ENCODE results near the gene C20orf204. TPM values are rescaled to one million over a fixed set of nuclear protein-coding genes. Genes with fewer than 3 reads are reported as not detected.

C20orf204 gene
- total and polyA plus RNA-seq, 2 of the 8 experiments (the other 6 are each of a cell fraction or from before 2014, with no cell fraction given): 0.39 to 0.52 TPM

GRCh38 chr20:64056889-64057627, 21.1 kb downstream of the C20orf204 start:
- Histone ChIP-seq H4K8ac (ENCODE audit: extremely low read depth, insufficient read depth, low read length) (peak overlapping the region; percentile 82; the same call in 1 of the 2 replicates), H4K20me1 (replicated peaks in 1 of 2; ENCODE audit: control insufficient read depth in 1 of 2, insufficient read depth in 2 of 2, low read length in 2 of 2) (no peaks in the 10 kb centered on the region), H3K23me2 (ENCODE audit: low read depth, low read length) (no peaks in the 10 kb centered on the region), H3K18ac (ENCODE audit: extremely low read depth, low read length) (peak overlapping the region; percentile 62; the same call in 1 of the 2 replicates), H3K9ac (replicated peaks in 1 of 4; ENCODE audit: extremely low read depth in 1 of 4, low read depth in 3 of 4, low read length in 3 of 4) (no peak overlapping the region), H3K9me3 (ENCODE audit: insufficient read depth in 2 of 2, low read depth in 1 of 2, low read length in 1 of 2) (no peaks in the 10 kb centered on the region), H2BK15ac (ENCODE audit: low read length) (peak overlapping the region; percentile 98), H2BK20ac (ENCODE audit: low read length) (peak overlapping the region; percentile 74), H2BK5ac (ENCODE audit: low read depth, low read length) (peak overlapping the region; percentile 10; the same call in 1 of the 2 replicates), H3K4me2 (ENCODE audit: insufficient read depth in 1 of 2, low read depth in 2 of 2, low read length in 2 of 2) (peak overlapping the region in 1 of 2 experiments; percentile 57; a peak in 1 of 4 replicates), H3K27me3 (replicated peaks in 1 of 4; ENCODE audit: control insufficient read depth in 3 of 4, extremely low read depth in 1 of 4, insufficient read depth in 3 of 4, low read length in 3 of 4) (peaks cover 0 to 7% (median 3%) of the 10 kb centered on the region in 4 experiments; a peak in 2 of 7 replicates), H3K23ac (ENCODE audit: insufficient read length) (no peak overlapping the region), H3K4me3 (ENCODE audit: extremely low read depth in 1 of 4, insufficient read depth in 2 of 4, low read depth in 3 of 4, low read length in 4 of 4) (peak overlapping the region in 1 of 4 experiments; percentile 7; a peak in 1 of 8 replicates), H4K91ac (replicated peaks; ENCODE audit: insufficient read length, low read length) (peak overlapping the region; percentile 72), H3K79me2 (ENCODE audit: control insufficient read depth in 1 of 2, insufficient read depth in 2 of 2, low read length in 2 of 2) (no peaks in the 10 kb centered on the region), H2AFZ (ENCODE audit: low read length) (peak overlapping the region; percentile 46; the same call in 1 of the 2 replicates), H3K4me1 (replicated peaks in 1 of 4; ENCODE audit: control insufficient read depth in 3 of 4, insufficient read depth in 4 of 4, low read length in 3 of 4) (peaks cover 0 to 18% (median 13%) of the 10 kb centered on the region in 4 experiments; a peak in 6 of 7 replicates), H2BK12ac (ENCODE audit: low read depth, low read length) (peak overlapping the region; percentile 51; the same call in 1 of the 2 replicates), H2BK120ac (replicated peaks; ENCODE audit: low read depth, low read length) (no peak overlapping the region), H2AK5ac (ENCODE audit: low read depth, low read length) (no peak overlapping the region), H3K4ac (replicated peaks; ENCODE audit: insufficient read length, low read depth, low read length) (no peak overlapping the region), H3K56ac (replicated peaks; ENCODE audit: insufficient read length, low read depth, low read length) (no peak overlapping the region), H4K5ac (ENCODE audit: insufficient read length, low read depth, low read length) (no peak overlapping the region), H3K36me3 (ENCODE audit: control insufficient read depth in 2 of 4, insufficient read depth in 4 of 4, low read length in 3 of 4) (no peaks in the 10 kb centered on the region), H3K14ac (ENCODE audit: insufficient read length) (no peak overlapping the region), H3K79me1 (ENCODE audit: low read depth, low read length) (no peaks in the 10 kb centered on the region), H3K27ac (ENCODE audit: low read depth, low read length) (no peak overlapping the region)
- ChIA-PET POLR2A (ENCODE audit: partially characterized antibody) (interaction anchor here (1.7 to 1.8 kb wide), 2 partner anchors 13 to 17 kb away, joined by 8 to 9 read pairs; no protein-coding TSS in a partner anchor), CTCF (ENCODE audit: partially characterized antibody) (interaction anchor here (0.6 to 15.0 kb wide), 19 partner anchors 10 to 518 kb away, joined by 3 to 139 read pairs (median 4); partner anchors contain the start of genes C20orf204, LKAAEAR1, OPRL1 and RGS19)
- FAIRE-seq: no peak
- 78% methylated on average over 39 of the region's 39 CpGs; no CpG with 5 or more reads in 1 of the 2 experiments for WGBS, 2 experiments (ENCODE audit: extremely low coverage in 1 of 2, insufficient coverage in 1 of 2, insufficient read length in 1 of 2, insufficient replicate concordance in 2 of 2, low coverage in 1 of 2, low lambda C conversion rate in 2 of 2, missing lambda C conversion rate in 1 of 2)
- TF ChIP-seq, protein P1, sequence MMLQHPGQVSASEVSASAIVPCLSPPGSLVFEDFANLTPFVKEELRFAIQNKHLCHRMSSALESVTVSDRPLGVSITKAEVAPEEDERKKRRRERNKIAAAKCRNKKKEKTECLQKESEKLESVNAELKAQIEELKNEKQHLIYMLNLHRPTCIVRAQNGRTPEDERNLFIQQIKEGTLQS (IDR thresholded peaks at IDR 0.05; ENCODE audit: insufficient read depth, low read depth, low read length): no peak
- peak; percentile 40; the same call in 1 of the 2 replicates for TF ChIP-seq E2F6 (IDR thresholded peaks at IDR 0.05)
- no peak for TF ChIP-seq GABPA (IDR thresholded peaks at IDR 0.05; ENCODE audit: borderline replicate concordance, insufficient read depth, low read length)
- TF ChIP-seq SUZ12 (IDR thresholded peaks at IDR 0.05; ENCODE audit: low read length): 0 out of 2 replicates have a peak, but pooled peaks have one; percentile 32
- no peak for DNase-seq (ENCODE audit: low read depth in 1 of 2, low spot score in 2 of 2)
